ENCODE data around the gene TRIM24. TPM values are rescaled to one million over a fixed set of nuclear protein-coding genes. Genes with fewer than 3 reads are reported as not detected.

TRIM24 gene
- total and polyA plus RNA-seq, 2 of the 13 experiments (the other 11 are each of a cell fraction or from before 2014, with no cell fraction given): 100 to 106 TPM

DNA sequence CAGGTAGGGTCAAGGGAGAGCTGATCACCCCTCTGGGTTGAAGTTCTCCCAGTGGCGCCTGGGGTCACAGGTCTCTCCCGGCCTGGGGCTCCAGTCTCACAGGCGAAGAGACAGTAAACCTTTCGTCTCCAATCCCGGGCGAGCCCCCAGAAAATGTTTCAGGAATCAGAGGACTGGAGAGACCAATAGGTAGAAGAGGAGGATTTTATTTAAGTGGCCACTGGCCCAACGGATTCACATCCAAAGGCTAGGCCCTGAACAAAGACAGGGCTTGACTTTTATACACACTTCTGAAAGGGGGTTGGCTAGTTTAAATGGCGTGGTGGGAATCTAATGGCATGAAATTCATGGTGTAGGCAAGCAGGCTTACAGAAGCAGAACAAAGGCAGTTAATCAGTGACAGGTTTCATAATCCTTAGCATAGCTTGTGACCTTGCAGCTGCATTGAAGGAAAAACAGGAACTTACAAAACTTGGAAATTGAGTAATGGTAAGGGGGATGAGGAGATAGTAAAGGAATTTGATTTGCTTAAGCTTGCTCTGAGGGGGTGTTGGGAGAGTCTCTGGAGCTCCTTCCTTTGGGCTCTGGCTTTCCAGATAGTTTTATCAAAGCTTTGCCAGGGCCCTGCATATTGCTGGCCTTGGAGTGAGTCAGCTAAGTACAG, 105.5 kb downstream of the TRIM24 start (continued):
- TF ChIP-seq MED8 (CRISPR knock-in tag; IDR thresholded peaks at IDR 0.05; ENCODE audit: insufficient replicate concordance): peak; percentile 75
- peak; percentile 57; the same call in 1 of the 2 replicates for TF ChIP-seq ZNF652 (CRISPR knock-in tag; IDR thresholded peaks at IDR 0.05; ENCODE audit: borderline replicate concordance, low read depth)
- TF ChIP-seq, protein P1, sequence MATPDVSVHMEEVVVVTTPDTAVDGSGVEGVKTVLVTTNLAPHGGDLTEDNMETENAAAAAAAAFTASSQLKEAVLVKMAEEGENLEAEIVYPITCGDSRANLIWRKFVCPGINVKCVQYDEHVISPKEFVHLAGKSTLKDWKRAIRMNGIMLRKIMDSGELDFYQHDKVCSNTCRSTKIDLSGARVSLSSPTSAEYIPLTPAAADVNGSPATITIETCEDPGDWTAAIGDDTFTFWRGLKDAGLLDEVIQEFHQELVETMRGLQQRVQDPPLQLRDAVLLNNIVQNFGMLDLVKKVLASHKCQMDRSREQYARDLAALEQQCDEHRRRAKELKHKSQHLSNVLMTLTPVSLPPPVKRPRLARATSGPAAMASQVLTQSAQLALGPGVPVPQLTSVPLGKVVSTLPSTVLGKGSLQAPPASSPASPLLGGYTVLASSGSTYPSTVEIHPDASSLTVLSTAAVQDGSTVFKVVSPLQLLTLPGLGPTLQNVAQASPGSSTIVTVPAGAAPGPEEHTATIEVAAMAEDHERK (CRISPR knock-in tag; IDR thresholded peaks at IDR 0.05; ENCODE audit: low read depth): no peak
- TF ChIP-seq ZNF235 (CRISPR knock-in tag; IDR thresholded peaks at IDR 0.05; ENCODE audit: borderline replicate concordance): no peak
- peak; percentile 61 for TF ChIP-seq NFYB (CRISPR knock-in tag; IDR thresholded peaks at IDR 0.05)
- TF ChIP-seq BRD4 (CRISPR knock-in tag; IDR thresholded peaks at IDR 0.05): no peak
- TF ChIP-seq, protein P2, sequence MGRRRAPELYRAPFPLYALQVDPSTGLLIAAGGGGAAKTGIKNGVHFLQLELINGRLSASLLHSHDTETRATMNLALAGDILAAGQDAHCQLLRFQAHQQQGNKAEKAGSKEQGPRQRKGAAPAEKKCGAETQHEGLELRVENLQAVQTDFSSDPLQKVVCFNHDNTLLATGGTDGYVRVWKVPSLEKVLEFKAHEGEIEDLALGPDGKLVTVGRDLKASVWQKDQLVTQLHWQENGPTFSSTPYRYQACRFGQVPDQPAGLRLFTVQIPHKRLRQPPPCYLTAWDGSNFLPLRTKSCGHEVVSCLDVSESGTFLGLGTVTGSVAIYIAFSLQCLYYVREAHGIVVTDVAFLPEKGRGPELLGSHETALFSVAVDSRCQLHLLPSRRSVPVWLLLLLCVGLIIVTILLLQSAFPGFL (CRISPR knock-in tag; IDR thresholded peaks at IDR 0.05): no peak
- TF ChIP-seq TMF1 (CRISPR knock-in tag; IDR thresholded peaks at IDR 0.05; ENCODE audit: low read depth): no peak
- TF ChIP-seq, protein P3, sequence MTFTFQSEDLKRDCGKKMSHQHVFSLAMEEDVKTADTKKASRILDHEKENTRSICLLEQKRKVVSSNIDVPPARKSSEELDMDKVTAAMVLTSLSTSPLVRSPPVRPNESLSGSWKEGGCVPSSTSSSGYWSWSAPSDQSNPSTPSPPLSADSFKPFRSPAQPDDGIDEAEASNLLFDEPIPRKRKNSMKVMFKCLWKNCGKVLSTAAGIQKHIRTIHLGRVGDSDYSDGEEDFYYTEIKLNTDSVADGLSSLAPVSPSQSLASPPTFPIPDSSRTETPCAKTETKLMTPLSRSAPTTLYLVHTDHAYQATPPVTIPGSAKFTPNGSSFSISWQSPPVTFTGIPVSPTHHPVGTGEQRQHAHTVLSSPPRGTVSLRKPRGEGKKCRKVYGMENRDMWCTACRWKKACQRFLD (CRISPR knock-in tag; IDR thresholded peaks at IDR 0.05; ENCODE audit: borderline replicate concordance): no peak; the same call in 1 of the 2 replicates
- TF ChIP-seq KAT7 (CRISPR knock-in tag; IDR thresholded peaks at IDR 0.05; ENCODE audit: borderline replicate concordance): no peak; the same call in 1 of the 2 replicates
- TF ChIP-seq ZNF232 (CRISPR knock-in tag; IDR thresholded peaks at IDR 0.05; ENCODE audit: borderline replicate concordance): no peak
- TF ChIP-seq, protein P4, sequence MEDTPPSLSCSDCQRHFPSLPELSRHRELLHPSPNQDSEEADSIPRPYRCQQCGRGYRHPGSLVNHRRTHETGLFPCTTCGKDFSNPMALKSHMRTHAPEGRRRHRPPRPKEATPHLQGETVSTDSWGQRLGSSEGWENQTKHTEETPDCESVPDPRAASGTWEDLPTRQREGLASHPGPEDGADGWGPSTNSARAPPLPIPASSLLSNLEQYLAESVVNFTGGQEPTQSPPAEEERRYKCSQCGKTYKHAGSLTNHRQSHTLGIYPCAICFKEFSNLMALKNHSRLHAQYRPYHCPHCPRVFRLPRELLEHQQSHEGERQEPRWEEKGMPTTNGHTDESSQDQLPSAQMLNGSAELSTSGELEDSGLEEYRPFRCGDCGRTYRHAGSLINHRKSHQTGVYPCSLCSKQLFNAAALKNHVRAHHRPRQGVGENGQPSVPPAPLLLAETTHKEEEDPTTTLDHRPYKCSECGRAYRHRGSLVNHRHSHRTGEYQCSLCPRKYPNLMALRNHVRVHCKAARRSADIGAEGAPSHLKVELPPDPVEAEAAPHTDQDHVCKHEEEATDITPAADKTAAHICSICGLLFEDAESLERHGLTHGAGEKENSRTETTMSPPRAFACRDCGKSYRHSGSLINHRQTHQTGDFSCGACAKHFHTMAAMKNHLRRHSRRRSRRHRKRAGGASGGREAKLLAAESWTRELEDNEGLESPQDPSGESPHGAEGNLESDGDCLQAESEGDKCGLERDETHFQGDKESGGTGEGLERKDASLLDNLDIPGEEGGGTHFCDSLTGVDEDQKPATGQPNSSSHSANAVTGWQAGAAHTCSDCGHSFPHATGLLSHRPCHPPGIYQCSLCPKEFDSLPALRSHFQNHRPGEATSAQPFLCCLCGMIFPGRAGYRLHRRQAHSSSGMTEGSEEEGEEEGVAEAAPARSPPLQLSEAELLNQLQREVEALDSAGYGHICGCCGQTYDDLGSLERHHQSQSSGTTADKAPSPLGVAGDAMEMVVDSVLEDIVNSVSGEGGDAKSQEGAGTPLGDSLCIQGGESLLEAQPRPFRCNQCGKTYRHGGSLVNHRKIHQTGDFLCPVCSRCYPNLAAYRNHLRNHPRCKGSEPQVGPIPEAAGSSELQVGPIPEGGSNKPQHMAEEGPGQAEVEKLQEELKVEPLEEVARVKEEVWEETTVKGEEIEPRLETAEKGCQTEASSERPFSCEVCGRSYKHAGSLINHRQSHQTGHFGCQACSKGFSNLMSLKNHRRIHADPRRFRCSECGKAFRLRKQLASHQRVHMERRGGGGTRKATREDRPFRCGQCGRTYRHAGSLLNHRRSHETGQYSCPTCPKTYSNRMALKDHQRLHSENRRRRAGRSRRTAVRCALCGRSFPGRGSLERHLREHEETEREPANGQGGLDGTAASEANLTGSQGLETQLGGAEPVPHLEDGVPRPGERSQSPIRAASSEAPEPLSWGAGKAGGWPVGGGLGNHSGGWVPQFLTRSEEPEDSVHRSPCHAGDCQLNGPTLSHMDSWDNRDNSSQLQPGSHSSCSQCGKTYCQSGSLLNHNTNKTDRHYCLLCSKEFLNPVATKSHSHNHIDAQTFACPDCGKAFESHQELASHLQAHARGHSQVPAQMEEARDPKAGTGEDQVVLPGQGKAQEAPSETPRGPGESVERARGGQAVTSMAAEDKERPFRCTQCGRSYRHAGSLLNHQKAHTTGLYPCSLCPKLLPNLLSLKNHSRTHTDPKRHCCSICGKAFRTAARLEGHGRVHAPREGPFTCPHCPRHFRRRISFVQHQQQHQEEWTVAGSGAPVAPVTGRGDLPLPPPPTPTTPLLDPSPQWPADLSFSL (CRISPR knock-in tag; IDR thresholded peaks at IDR 0.05): no peak
- TF ChIP-seq FOSL2 (CRISPR knock-in tag; IDR thresholded peaks at IDR 0.05): peak; percentile 80
- TF ChIP-seq AGO2 (optimal IDR thresholded peaks at IDR 0.05; ENCODE audit: low read depth, low read length): no peak
- no peak for TF ChIP-seq TOE1 (CRISPR knock-in tag; IDR thresholded peaks at IDR 0.05)
- TF ChIP-seq HIVEP1 (CRISPR knock-in tag; IDR thresholded peaks at IDR 0.05): no peak
- TF ChIP-seq NFKBIZ (CRISPR knock-in tag; IDR thresholded peaks at IDR 0.05): peak; percentile 71; the same call in 1 of the 2 replicates
